Measurements from ENCODE around the gene NQO2.
"Not testable (repeated sequence)": the region's sequence is repeated elsewhere in the genome, so short reads cannot be mapped to it uniquely, and the experiment has no call there.

GRCh38 chr6:3020976-3021598 lies 21.4 kb downstream of the NQO2 start:
- not testable (repeated sequence) for TF ChIP-seq CTCF (conservative IDR thresholded peaks at IDR 0.05 in 1 of 2, IDR thresholded peaks at IDR 0.05 in 1 of 2; ENCODE audit: low read depth in 1 of 2, low read length in 2 of 2); EZH2 (IDR thresholded peaks at IDR 0.05; ENCODE audit: low read length, missing control alignments)

All from fibroblast of lung (primary cell).